Measurements from ENCODE around the gene PRICKLE4. TPM values are rescaled to one million over a fixed set of nuclear protein-coding genes. Genes with fewer than 3 reads are reported as not detected.

The PRICKLE4 gene
- total RNA-seq, 1 experiment from 2014 or later, result 1.5 TPM

GRCh38 chr6:41769376-41769775, 11.2 kb upstream of the PRICKLE4 start (continued):
- TF ChIP-seq ZNF532 (CRISPR knock-in tag; IDR thresholded peaks at IDR 0.05; ENCODE audit: borderline replicate concordance), result no peak
- no peak for TF ChIP-seq ZMAT4 (CRISPR knock-in tag; IDR thresholded peaks at IDR 0.05)
- TF ChIP-seq E2F1 (CRISPR knock-in tag; IDR thresholded peaks at IDR 0.05), result no peak
- no peak for TF ChIP-seq E2F5 (CRISPR knock-in tag; IDR thresholded peaks at IDR 0.05)
- no peak for TF ChIP-seq ZNF121 (CRISPR knock-in tag; IDR thresholded peaks at IDR 0.05)

- no peaks in the 10 kb centered on the region for H3K27me3 Mint-ChIP-seq (ENCODE audit: low read depth)
- ATAC-seq (no peak), DNase-seq (ENCODE audit: low spot score) (no peak)
- TF ChIP-seq MYBL2 (CRISPR knock-in tag; IDR thresholded peaks at IDR 0.05), result no peak
- TF ChIP-seq SMAD3 (CRISPR knock-in tag; IDR thresholded peaks at IDR 0.05; ENCODE audit: borderline replicate concordance), result no peak
- no peak for TF ChIP-seq JUN (CRISPR knock-in tag; IDR thresholded peaks at IDR 0.05)
- no peak for TF ChIP-seq GTF2I (CRISPR knock-in tag; conservative IDR thresholded peaks at IDR 0.05)
- TF ChIP-seq GRHL2 (CRISPR knock-in tag; IDR thresholded peaks at IDR 0.05; ENCODE audit: insufficient replicate concordance, severe bottlenecking), result no peak
- TF ChIP-seq ZNF423 (CRISPR knock-in tag; IDR thresholded peaks at IDR 0.05), result no peak
- no peak for TF ChIP-seq TEAD1 (CRISPR knock-in tag; IDR thresholded peaks at IDR 0.05)
- no peak for TF ChIP-seq ETV6 (CRISPR knock-in tag; IDR thresholded peaks at IDR 0.05)
- no peak for TF ChIP-seq AR (CRISPR knock-in tag; IDR thresholded peaks at IDR 0.05)
- no peak for TF ChIP-seq ERG (CRISPR knock-in tag; IDR thresholded peaks at IDR 0.05)
- H3K9me3 Mint-ChIP-seq, result no peaks in the 10 kb centered on the region
- POLR2A ChIA-PET, result no interaction called here
- no peak overlapping the region for H3K27ac Mint-ChIP-seq
- CTCF ChIA-PET, result interaction anchor here (2.3 kb wide), 1 partner anchor 16 kb away, joined by 14 read pairs; the partner anchor contains the start of gene TOMM6
- peaks cover 12% of the 10 kb centered on the region for H3K4me1 Mint-ChIP-seq
- H3K36me3 Mint-ChIP-seq, result peaks cover 8% of the 10 kb centered on the region; the same call in 1 of the 2 replicates
- H3K4me3 Mint-ChIP-seq, result no peak overlapping the region
Measured at GRCh38 chr6:41770381-41771057, 10.1 kb upstream of the PRICKLE4 start.
